ENCODE results near the gene AUP1. TPM values are rescaled to one million over a fixed set of nuclear protein-coding genes. Genes with fewer than 3 reads are reported as not detected.
A peak's percentile ranks its signal among the peaks of the same experiment; 100 is the strongest.

AUP1 gene
- total and polyA plus RNA-seq, 4 experiments from 2014 or later = 91.3 to 158 (median 138) TPM

GRCh38 chr2:74532222-74532621 lies 2.7 kb upstream of the AUP1 start:
- ChIA-PET CTCF (ENCODE audit: partially characterized antibody) (interaction anchor here (0.8 to 6.4 kb wide), 22 partner anchors 22 to 709 kb away, joined by 3 to 63 read pairs (median 4); partner anchors contain the start of genes BOLA3, C2orf81, CCDC142 and MRPL53), POLR2A (ENCODE audit: partially characterized antibody) (interaction anchor here (0.7 to 6.3 kb wide), 9 partner anchors 16 to 282 kb away, joined by 3 to 87 read pairs (median 8); partner anchors contain the start of genes C2orf81, CCDC142, INO80B and MRPL53)
- Mint-ChIP-seq H3K4me3 (peak overlapping the region; percentile 13 to 78 (median 56)), H3K4me1 (peaks cover 19 to 44% (median 34%) of the 10 kb centered on the region in 4 donors), H3K36me3 (peaks cover 19 to 35% of the 10 kb centered on the region in 2 donors), H3K9me3 (no peaks in the 10 kb centered on the region), H3K27ac (peak overlapping the region in 6 of 7 donors; percentile 3 to 93 (median 30)), H3K27me3 (peaks cover 0 to under 1% of the 10 kb centered on the region in 2 donors)
- peak in 4 of 5 donors; percentile 39 to 56 (median 46) for DNase-seq
- Histone ChIP-seq H3K36me3 (ENCODE audit: insufficient read depth, low read length) (peaks cover 9% of the 10 kb centered on the region), H3K4me1 (ENCODE audit: insufficient read depth, low read length) (peaks cover 31% of the 10 kb centered on the region), H3K27ac (ENCODE audit: low read depth, low read length) (no peak overlapping the region), H3K27me3 (ENCODE audit: insufficient read depth, low read length) (no peaks in the 10 kb centered on the region), H3K9me3 (ENCODE audit: control insufficient read depth in 1 of 2, low read length in 2 of 2) (no peaks in the 10 kb centered on the region), H3K4me3 (ENCODE audit: low read length in 2 of 2) (no peak overlapping the region)
- intact Hi-C loops (cut with micrococcal nuclease) = loop anchor here (1.0 to 5.0 kb wide), 2 partner anchors 49 to 265 kb away; partner anchors contain the start of gene TTC31

- H3K4me1 Mint-ChIP-seq = peaks cover 19 to 45% (median 35%) of the 10 kb centered on the region in 4 donors
- peaks cover 25 to 41% of the 10 kb centered on the region in 2 donors for H3K36me3 Mint-ChIP-seq
- Histone ChIP-seq H3K4me3 (ENCODE audit: low read length in 2 of 2) (no peak overlapping the region), H3K27ac (ENCODE audit: low read depth, low read length) (no peak overlapping the region), H3K27me3 (ENCODE audit: insufficient read depth, low read length) (no peaks in the 10 kb centered on the region), H3K4me1 (ENCODE audit: insufficient read depth, low read length) (peaks cover 31% of the 10 kb centered on the region), H3K9me3 (ENCODE audit: control insufficient read depth in 1 of 2, low read length in 2 of 2) (no peaks in the 10 kb centered on the region), H3K36me3 (ENCODE audit: insufficient read depth, low read length) (peaks cover 14% of the 10 kb centered on the region)
- H3K9me3 Mint-ChIP-seq = no peaks in the 10 kb centered on the region
- no peak for DNase-seq
- H3K4me3 Mint-ChIP-seq = peak overlapping the region; percentile 8 to 96 (median 58)
- no peaks in the 10 kb centered on the region for H3K27me3 Mint-ChIP-seq
- ChIA-PET CTCF (ENCODE audit: partially characterized antibody) (interaction anchor here (0.8 to 6.4 kb wide), 22 partner anchors 21 to 709 kb away, joined by 3 to 63 read pairs (median 4); partner anchors contain the start of genes BOLA3, C2orf81, CCDC142 and MRPL53), POLR2A (ENCODE audit: partially characterized antibody) (interaction anchor here (0.7 to 6.3 kb wide), 10 partner anchors 15 to 140 kb away, joined by 3 to 87 read pairs (median 12); partner anchors contain the start of genes C2orf81, CCDC142, INO80B and MRPL53)
- intact Hi-C loops (cut with micrococcal nuclease) = loop anchor here (1.0 to 5.0 kb wide), 2 partner anchors 48 to 264 kb away; partner anchors contain the start of gene TTC31
- peak overlapping the region in 4 of 7 donors; percentile 77 to 95 (median 90) for H3K27ac Mint-ChIP-seq
Measured at GRCh38 chr2:74531666-74532065, 2.2 kb upstream of the AUP1 start.

DNA sequence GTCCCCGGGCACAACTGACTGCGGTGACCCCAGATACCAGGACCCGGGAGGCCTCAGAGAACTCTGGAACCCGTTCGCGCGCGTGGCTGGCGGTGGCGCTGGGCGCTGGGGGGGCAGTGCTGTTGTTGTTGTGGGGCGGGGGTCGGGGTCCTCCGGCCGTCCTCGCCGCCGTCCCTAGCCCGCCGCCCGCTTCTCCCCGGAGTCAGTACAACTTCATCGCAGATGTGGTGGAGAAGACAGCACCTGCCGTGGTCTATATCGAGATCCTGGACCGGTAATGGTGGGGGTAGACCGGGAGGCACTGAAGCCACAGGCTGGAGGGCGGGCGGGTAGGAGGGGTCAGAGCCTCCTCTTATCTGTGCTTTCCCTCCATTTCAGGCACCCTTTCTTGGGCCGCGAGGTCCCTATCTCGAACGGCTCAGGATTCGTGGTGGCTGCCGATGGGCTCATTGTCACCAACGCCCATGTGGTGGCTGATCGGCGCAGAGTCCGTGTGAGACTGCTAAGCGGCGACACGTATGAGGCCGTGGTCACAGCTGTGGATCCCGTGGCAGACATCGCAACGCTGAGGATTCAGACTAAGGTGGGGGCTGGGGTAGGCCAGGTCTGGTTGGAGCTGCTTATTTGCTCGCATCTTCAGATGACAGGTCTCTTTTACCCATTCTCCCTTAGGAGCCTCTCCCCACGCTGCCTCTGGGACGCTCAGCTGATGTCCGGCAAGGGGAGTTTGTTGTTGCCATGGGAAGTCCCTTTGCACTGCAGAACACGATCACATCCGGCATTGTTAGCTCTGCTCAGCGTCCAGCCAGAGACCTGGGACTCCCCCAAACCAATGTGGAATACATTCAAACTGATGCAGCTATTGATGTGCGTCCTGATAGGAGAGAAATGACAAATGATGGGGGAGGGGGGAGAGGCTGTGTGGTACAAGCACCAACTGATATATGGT lies 1.0 kb upstream of the AUP1 start:
- Histone ChIP-seq H3K9me3 (ENCODE audit: control insufficient read depth in 1 of 2, low read length in 2 of 2) (no peaks in the 10 kb centered on the region), H3K27me3 (ENCODE audit: insufficient read depth, low read length) (no peaks in the 10 kb centered on the region), H3K36me3 (ENCODE audit: insufficient read depth, low read length) (peaks cover 19% of the 10 kb centered on the region), H3K4me3 (ENCODE audit: low read length in 2 of 2) (peak overlapping the region; percentile 89 to 100), H3K27ac (ENCODE audit: low read depth, low read length) (peak overlapping the region; percentile 84), H3K4me1 (ENCODE audit: insufficient read depth, low read length) (peaks cover 31% of the 10 kb centered on the region)
- no peaks in the 10 kb centered on the region for H3K27me3 Mint-ChIP-seq
- CTCF ChIA-PET (ENCODE audit: partially characterized antibody) = interaction anchor here (0.8 to 6.4 kb wide), 12 partner anchors 15 to 285 kb away, joined by 3 to 63 read pairs (median 4); partner anchors contain the start of genes CCDC142, MRPL53, PCGF1 and TTC31
- no peaks in the 10 kb centered on the region for H3K9me3 Mint-ChIP-seq
- H3K36me3 Mint-ChIP-seq = peaks cover 35 to 49% of the 10 kb centered on the region in 2 donors
- DNase-seq = peak; percentile 41 to 79 (median 45)
- peaks cover 19 to 50% (median 40%) of the 10 kb centered on the region in 4 donors for H3K4me1 Mint-ChIP-seq
- peak overlapping the region; percentile 82 to 97 (median 93) for H3K27ac Mint-ChIP-seq
- POLR2A ChIA-PET (ENCODE audit: partially characterized antibody) = interaction anchor here (1.0 to 6.3 kb wide), 26 partner anchors 8 to 702 kb away, joined by 3 to 87 read pairs (median 8); partner anchors contain the start of genes C2orf81, CCDC142, INO80B and MOB1A
- peak overlapping the region; percentile 92 to 96 (median 94) for H3K4me3 Mint-ChIP-seq
- intact Hi-C loops (cut with micrococcal nuclease) = loop anchor here (5.0 kb wide), 1 partner anchor 263 kb away; no protein-coding TSS in a partner anchor

GRCh38 chr2:74528600-74529356 lies 728 bp downstream of the AUP1 start:
- Mint-ChIP-seq H3K4me1 (peaks cover 19 to 50% (median 40%) of the 10 kb centered on the region in 4 donors), H3K4me3 (peak overlapping the region; percentile 92 to 96 (median 94)), H3K9me3 (no peaks in the 10 kb centered on the region), H3K27me3 (no peaks in the 10 kb centered on the region), H3K36me3 (peaks cover 35 to 49% of the 10 kb centered on the region in 2 donors), H3K27ac (peak overlapping the region; percentile 87 to 97 (median 94))
- POLR2A ChIA-PET (ENCODE audit: partially characterized antibody) = interaction anchor here (0.7 to 6.3 kb wide), 16 partner anchors 9 to 309 kb away, joined by 3 to 87 read pairs (median 12); partner anchors contain the start of genes C2orf81, CCDC142, INO80B and MRPL53
- intact Hi-C loops (cut with micrococcal nuclease) = loop anchor here (1.0 to 2.0 kb wide), 7 partner anchors 21 to 602 kb away; partner anchors contain the start of genes C2orf81, DGUOK, DOK1 and INO80B
- DNase-seq = no peak
- Histone ChIP-seq H3K4me3 (ENCODE audit: low read length in 2 of 2) (peak overlapping the region; percentile 89 to 100), H3K27ac (ENCODE audit: low read depth, low read length) (peak overlapping the region; percentile 84), H3K27me3 (ENCODE audit: insufficient read depth, low read length) (no peaks in the 10 kb centered on the region), H3K36me3 (ENCODE audit: insufficient read depth, low read length) (peaks cover 19% of the 10 kb centered on the region), H3K4me1 (ENCODE audit: insufficient read depth, low read length) (peaks cover 31% of the 10 kb centered on the region), H3K9me3 (ENCODE audit: control insufficient read depth in 1 of 2, low read length in 2 of 2) (no peaks in the 10 kb centered on the region)
- CTCF ChIA-PET (ENCODE audit: partially characterized antibody) = interaction anchor here (3.5 to 6.4 kb wide), 2 partner anchors 25 to 46 kb away, joined by 17 to 63 read pairs; partner anchors contain the start of genes CCDC142 and TTC31

DNA sequence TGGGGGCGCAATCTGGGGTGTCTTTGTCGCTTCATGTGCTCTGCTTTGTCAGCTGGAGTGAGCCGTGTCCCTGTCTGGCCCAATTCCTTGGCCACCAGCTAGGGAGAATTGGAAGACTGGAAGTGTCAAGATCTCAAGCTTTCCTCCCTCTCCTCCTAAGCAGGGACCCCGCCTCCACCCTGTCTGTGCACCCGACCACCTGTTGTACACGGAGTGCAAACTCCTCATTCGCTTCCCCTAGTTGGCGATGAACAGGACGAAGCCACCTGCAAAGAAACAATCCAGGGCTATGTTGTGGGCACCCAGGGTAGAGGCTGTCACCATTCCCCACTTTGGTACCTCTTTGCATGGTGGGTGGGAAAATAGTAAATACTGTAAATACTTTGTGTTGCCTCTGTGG lies 1.8 kb downstream of the AUP1 start:
- POLR2A ChIA-PET (ENCODE audit: partially characterized antibody) = interaction anchor here (1.3 to 2.8 kb wide), 5 partner anchors 15 to 46 kb away, joined by 3 to 11 read pairs (median 7); partner anchors contain the start of genes CCDC142, PCGF1 and TTC31
- Histone ChIP-seq H3K27ac (ENCODE audit: low read depth, low read length) (no peak overlapping the region), H3K9me3 (ENCODE audit: control insufficient read depth in 1 of 2, low read length in 2 of 2) (no peaks in the 10 kb centered on the region), H3K27me3 (ENCODE audit: insufficient read depth, low read length) (no peaks in the 10 kb centered on the region), H3K4me1 (ENCODE audit: insufficient read depth, low read length) (peaks cover 31% of the 10 kb centered on the region), H3K4me3 (ENCODE audit: low read length in 2 of 2) (no peak overlapping the region), H3K36me3 (ENCODE audit: insufficient read depth, low read length) (peaks cover 19% of the 10 kb centered on the region)
- Mint-ChIP-seq H3K27me3 (no peaks in the 10 kb centered on the region), H3K27ac (peak overlapping the region in 5 of 7 donors; percentile 68 to 97 (median 93)), H3K4me3 (peak overlapping the region; percentile 92 to 96 (median 94)), H3K4me1 (peaks cover 19 to 50% (median 40%) of the 10 kb centered on the region in 4 donors), H3K9me3 (no peaks in the 10 kb centered on the region), H3K36me3 (peaks cover 34 to 47% of the 10 kb centered on the region in 2 donors)
- no peak for DNase-seq
- intact Hi-C loops (cut with micrococcal nuclease) = loop anchor here (2.0 kb wide), 1 partner anchor 73 kb away; the partner anchor contains the start of gene INO80B
- CTCF ChIA-PET (ENCODE audit: partially characterized antibody) = interaction anchor here (1.6 kb wide), 1 partner anchor 704 kb away, joined by 3 read pairs; no protein-coding TSS in a partner anchor
